Measurements from ENCODE around the gene IL6. TPM values are rescaled to one million over a fixed set of nuclear protein-coding genes. Genes with fewer than 3 reads are reported as not detected.

Gene IL6
- total RNA-seq, 1 experiment from 2014 or later = 0.85 TPM

DNA sequence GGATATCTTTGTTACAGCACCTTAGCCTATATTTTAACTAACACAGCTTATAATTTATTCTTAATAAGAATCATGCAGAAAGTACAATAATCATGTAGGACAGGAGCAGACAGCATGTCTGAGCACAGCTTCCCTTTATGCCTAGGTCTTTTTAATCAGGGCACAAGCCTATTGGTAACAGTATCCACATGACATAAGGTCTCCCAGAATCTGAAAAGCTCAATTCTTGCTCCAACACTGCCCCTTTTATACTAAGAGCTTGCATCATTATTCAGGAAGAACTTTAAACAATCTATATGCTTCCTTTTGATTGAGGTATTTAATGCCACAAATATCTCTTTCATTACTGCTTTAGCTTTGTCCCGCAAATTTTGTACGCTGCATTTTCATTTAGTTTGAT is 31.6 kb downstream of the IL6 start:
- Histone ChIP-seq H3K79me2 (ENCODE audit: insufficient read depth, low read length) (no peaks in the 10 kb centered on the region), H4K20me1 (ENCODE audit: control insufficient read depth, insufficient read depth, insufficient read length) (no peaks in the 10 kb centered on the region), H4K5ac (ENCODE audit: insufficient read length, low read depth, low read length) (no peak overlapping the region), H3T11ph (ENCODE audit: low read length) (no peak overlapping the region), H3K18ac (ENCODE audit: insufficient read length, low read depth, low read length) (no peak overlapping the region), H2BK15ac (ENCODE audit: low read depth, low read length) (no peak overlapping the region), H3K56ac (ENCODE audit: insufficient read length, low read depth, low read length) (no peak overlapping the region), H2BK20ac (ENCODE audit: low read depth, low read length, poor library complexity, severe bottlenecking) (no peak overlapping the region), H3K4me1 (ENCODE audit: insufficient read depth, low read length) (no peaks in the 10 kb centered on the region), H2BK120ac (ENCODE audit: low read depth, low read length, poor library complexity, severe bottlenecking) (no peak overlapping the region), H2BK12ac (ENCODE audit: insufficient read length, low read depth, low read length) (no peak overlapping the region), H2BK5ac (ENCODE audit: insufficient read length, low read length) (no peak overlapping the region), H2AFZ (ENCODE audit: low read length) (no peak overlapping the region), H3K9me3 (ENCODE audit: control insufficient read depth, low read depth, low read length) (no peaks in the 10 kb centered on the region), H2AK5ac (ENCODE audit: insufficient read length, low read length) (no peak overlapping the region), H3K23ac (ENCODE audit: insufficient read length, low read depth, low read length) (no peak overlapping the region), H3K27me3 (ENCODE audit: insufficient read depth, low read length) (no peaks in the 10 kb centered on the region), H3K4me2 (ENCODE audit: insufficient read depth, insufficient read length, low read length) (no peak overlapping the region), H4K8ac (replicated peaks; ENCODE audit: insufficient read length, low read depth, low read length) (no peak overlapping the region), H4K91ac (ENCODE audit: insufficient read length, low read depth, low read length) (no peak overlapping the region), H3K9ac (ENCODE audit: extremely low read depth, insufficient read length, low read length) (no peak overlapping the region), H3K23me2 (ENCODE audit: insufficient read length, low read depth, low read length, poor library complexity, severe bottlenecking) (no peaks in the 10 kb centered on the region), H3K4ac (ENCODE audit: low read depth, low read length) (no peak overlapping the region), H3K27ac (ENCODE audit: insufficient read length, low read depth, low read length) (no peak overlapping the region), H3K79me1 (ENCODE audit: insufficient read depth, low read depth, low read length, poor library complexity, severe bottlenecking) (no peaks in the 10 kb centered on the region), H3K14ac (ENCODE audit: insufficient read depth, low read length) (no peak overlapping the region)
- Mint-ChIP-seq H3K27ac (no peak overlapping the region), H3K36me3 (ENCODE audit: insufficient read depth in 1 of 3, low read depth in 3 of 3) (peaks cover 0 to 16% (median 10%) of the 10 kb centered on the region in 3 experiments; a peak in 2 of 7 replicates), H3K9me3 (peaks cover 10 to 14% of the 10 kb centered on the region in 2 experiments; a peak in 4 of 5 replicates), H3K4me1 (no peaks in the 10 kb centered on the region), H3K27me3 (ENCODE audit: low read depth) (no peaks in the 10 kb centered on the region), H3K4me3 (no peak overlapping the region)
- TF ChIP-seq, protein P1, sequence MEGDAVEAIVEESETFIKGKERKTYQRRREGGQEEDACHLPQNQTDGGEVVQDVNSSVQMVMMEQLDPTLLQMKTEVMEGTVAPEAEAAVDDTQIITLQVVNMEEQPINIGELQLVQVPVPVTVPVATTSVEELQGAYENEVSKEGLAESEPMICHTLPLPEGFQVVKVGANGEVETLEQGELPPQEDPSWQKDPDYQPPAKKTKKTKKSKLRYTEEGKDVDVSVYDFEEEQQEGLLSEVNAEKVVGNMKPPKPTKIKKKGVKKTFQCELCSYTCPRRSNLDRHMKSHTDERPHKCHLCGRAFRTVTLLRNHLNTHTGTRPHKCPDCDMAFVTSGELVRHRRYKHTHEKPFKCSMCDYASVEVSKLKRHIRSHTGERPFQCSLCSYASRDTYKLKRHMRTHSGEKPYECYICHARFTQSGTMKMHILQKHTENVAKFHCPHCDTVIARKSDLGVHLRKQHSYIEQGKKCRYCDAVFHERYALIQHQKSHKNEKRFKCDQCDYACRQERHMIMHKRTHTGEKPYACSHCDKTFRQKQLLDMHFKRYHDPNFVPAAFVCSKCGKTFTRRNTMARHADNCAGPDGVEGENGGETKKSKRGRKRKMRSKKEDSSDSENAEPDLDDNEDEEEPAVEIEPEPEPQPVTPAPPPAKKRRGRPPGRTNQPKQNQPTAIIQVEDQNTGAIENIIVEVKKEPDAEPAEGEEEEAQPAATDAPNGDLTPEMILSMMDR (conservative IDR thresholded peaks at IDR 0.05) = no peak
- WGBS (ENCODE audit: extremely low coverage, insufficient read length, low lambda C conversion rate) = no CpG with 5 or more reads among the region's 2 CpGs
- no peak for DNase-seq

All from H9 (cell line).